Activated CD4-positive, alpha-beta T cell treated with anti-CD3 and anti-CD28 coated beads, Interleukin-2, amount 50 U/mL, for 24 hours (primary cell): ENCODE measurements around the gene GNAS.
A peak's percentile ranks its signal among the peaks of the same experiment; 100 is the strongest.

Source experiments
- DNase-seq, 2 donors: peaks; one replicate each; pipeline ENCODE4 v3.0.0-alpha.2; 2020; ENCODE audit warnings: low read depth in 1 of 2, low spot score in 1 of 2

GNAS gene

GRCh38 chr20:58853976-58854637, 1.6 kb downstream of the GNAS start:
- no peak for DNase-seq

- no peak for DNase-seq
Measured at GRCh38 chr20:58854638-58855471, 2.3 kb downstream of the GNAS start.

- DNase-seq = no peak
Measured at GRCh38 chr20:58855506-58856389, 3.2 kb downstream of the GNAS start.

GRCh38 chr20:58863044-58863790, 10.7 kb downstream of the GNAS start:
- DNase-seq = no peak

GRCh38 chr20:58864346-58864745, 11.8 kb downstream of the GNAS start:
- DNase-seq = no peak

- no peak for DNase-seq
Measured at GRCh38 chr20:58865843-58866242, 13.3 kb downstream of the GNAS start.

- DNase-seq = no peak
Measured at GRCh38 chr20:58867211-58867610, 14.7 kb downstream of the GNAS start.

GRCh38 chr20:58868795-58869194, 16.3 kb downstream of the GNAS start:
- DNase-seq = no peak

GRCh38 chr20:58869662-58870227, 17.2 kb downstream of the GNAS start:
- DNase-seq = no peak

- peak; percentile 29 to 41 for DNase-seq
Measured at GRCh38 chr20:58870293-58871014, 17.9 kb downstream of the GNAS start.

- no peak for DNase-seq
Measured at GRCh38 chr20:58871533-58872102, 19.1 kb downstream of the GNAS start.

GRCh38 chr20:58874469-58874868, 22.0 kb downstream of the GNAS start:
- DNase-seq = no peak

GRCh38 chr20:58875111-58875510, 22.6 kb downstream of the GNAS start:
- DNase-seq = no peak

- no peak for DNase-seq
Measured at GRCh38 chr20:58875541-58876134, 23.1 kb downstream of the GNAS start.

- DNase-seq = no peak
Measured at GRCh38 chr20:58876437-58876836, 23.9 kb downstream of the GNAS start.

GRCh38 chr20:58877050-58877975, 24.8 kb downstream of the GNAS start:
- DNase-seq = no peak

GRCh38 chr20:58877976-58878360, 25.5 kb downstream of the GNAS start:
- DNase-seq = no peak

GRCh38 chr20:58878399-58878798, 25.9 kb downstream of the GNAS start:
- no peak for DNase-seq
